DMS 273 (cell line): ENCODE measurements around the gene RARB.

Source experiments
- DNase-seq: peaks from one replicate; lab custom pipeline; 2025; ENCODE audit not compliant: unreplicated experiment; lab: John Stamatoyannopoulos, UW

Gene RARB

DNA sequence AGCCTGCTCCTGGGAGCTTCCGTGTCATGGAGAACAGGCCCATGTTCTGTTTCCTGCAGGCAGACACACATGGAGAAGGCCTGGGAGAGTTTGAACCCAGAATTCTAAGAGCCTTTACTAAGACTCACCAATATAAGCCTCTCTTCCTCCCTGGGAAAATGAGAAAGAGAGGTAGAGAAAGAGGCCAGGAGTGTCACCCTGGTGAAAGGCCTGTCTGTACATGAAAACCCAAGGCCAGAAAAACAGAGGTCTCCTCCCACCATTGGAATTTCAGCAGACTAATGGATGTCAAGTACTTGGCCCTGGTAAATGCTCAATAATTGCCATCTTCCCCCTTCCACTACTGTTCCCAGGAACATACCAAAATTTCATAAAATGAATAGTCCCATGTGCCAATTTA lies 119.0 kb downstream of the RARB start:
- no peak for DNase-seq

DNA sequence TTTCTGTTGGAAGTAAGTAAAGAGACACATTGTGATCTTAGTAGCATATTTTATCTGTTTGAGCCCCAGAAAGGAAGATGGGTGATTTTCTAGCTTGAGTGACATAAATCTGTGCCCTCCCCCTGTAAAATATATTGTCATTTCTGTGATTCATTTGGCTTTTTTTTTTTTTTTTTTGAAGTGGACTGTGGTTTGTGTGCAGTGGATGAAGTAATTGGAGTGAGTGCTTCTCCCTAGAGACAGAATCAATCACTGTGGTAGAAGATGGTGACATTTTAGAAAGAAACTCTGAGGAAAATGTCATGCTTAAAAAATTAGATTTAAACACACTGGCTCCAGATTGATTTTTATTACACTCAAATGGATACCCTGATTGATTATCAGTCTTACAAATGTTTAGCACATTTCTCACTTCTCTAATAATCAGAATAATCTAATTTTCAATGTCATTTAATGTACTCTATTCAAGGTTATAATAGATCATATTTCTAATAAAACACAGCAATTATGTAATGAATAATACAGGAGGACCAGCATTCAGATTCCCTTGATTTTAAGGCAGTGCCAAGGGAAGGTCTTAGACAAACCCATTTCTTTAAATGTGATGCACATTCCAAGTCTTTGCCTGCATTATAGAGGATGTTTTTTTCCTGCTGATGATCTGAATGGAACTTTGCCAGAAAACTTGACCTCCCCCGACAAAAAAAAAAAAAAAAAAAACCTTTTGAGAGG lies 120.0 kb downstream of the RARB start:
- no peak for DNase-seq

DNA sequence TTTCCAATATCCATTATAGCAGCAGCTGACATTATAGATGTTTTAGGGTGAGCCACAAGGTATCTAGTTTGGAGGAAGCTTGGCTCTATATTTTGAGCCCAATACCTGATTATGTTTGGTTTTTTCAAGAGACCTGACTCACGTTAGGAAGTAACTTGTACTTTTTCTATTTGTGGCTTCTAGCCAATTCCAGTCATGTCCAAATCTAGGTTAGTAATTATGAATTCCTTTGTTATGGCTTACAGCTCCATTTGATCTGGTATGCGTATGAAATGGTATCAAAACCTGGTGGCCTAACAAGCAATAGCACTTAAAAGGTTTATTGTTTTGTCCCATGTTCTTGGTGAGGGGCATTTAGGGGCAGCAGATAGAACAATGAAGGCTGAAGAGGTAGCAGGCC lies 120.8 kb downstream of the RARB start:
- DNase-seq: no peak

DNA sequence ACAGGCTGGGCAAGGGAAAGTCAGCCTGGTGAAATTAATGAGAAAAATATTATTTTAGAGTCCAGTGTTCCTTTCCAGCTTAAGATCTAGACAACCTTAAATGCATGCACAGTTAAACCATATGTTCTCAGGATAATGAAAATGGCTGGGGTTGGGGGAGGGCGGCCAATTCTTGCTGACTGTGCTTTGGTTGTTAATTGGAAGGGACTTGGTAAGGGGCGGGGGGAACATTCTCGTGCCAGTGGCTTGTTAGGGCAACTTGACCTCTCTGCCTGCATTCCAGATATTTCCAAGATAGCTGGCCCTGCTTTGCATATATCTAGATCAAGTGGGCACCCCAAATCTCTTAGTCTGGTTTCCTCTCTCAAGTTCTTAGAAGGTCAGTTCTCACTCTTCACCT lies 124.2 kb downstream of the RARB start:
- no peak for DNase-seq

DNA sequence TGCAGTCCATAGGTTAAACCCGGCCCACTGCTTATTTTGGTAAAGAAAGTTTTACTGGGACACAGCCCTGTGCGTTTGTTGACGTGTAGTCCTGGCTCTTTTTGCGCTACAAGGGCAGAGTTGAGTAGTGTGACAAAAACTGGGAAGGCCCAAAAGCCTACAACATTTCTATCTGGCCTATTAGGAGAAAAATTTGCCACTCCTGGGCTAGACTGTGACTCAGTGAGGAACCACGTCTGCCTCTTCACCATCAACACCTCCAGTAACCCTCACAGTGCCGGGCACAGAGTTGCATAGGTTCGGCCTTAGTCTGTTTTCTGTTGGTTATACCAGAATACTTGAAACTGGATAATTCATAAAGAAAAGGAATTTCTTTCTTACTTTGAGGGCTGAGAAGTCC lies 126.3 kb downstream of the RARB start:
- no peak for DNase-seq

DNA sequence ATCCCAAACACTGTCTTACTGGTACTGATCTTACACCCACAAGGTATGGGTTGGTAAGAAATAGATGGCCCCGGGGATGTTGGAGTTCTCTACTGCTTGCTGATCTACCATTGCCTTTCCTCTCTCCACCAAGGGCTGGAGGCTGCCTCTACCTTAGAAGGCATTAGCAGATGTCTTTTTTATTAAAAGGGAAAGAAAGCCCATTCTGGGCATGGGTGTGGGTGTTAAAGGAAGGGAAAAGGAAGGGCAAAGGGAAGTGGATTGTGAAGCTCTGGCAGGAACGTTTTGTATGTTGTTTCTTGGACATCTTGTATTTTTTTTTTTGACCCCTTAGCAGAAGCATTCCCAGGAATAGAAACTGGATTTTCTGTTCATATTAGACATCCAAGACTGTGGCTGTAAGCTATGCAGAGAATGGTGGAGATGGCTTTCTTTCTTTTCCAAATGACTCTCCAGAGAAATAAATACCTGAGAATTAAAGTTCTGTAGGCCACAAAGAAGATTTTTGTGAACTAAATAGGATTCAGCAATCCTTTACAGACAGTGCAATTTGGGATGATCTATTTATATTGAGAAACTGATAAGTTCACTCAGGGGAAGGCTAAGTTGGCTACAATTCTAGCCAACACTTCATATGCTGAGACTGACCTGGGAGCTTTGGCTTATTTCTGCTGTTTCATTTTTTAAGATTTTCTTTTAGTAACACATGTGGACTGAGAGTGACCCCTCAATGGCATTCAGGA lies 127.8 kb downstream of the RARB start:
- DNase-seq: no peak

DNA sequence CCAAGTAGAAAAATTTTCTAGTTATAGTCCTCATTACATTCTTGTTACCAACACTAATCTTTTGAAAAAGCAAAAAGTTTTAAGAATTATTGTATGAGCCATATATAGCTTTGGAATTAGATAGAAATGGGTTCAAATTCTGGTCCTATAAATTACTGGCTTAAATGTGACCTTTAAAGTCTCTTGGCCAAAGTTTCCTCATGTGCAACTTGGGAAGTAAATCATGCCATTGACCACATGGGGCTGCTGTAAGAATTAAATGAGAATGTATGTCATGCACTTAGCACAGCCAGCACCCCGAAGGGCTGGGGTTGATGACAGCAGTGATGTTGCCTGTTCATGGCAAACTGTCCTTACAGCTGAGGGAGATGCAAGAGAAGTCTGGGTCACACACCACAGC lies 128.4 kb downstream of the RARB start:
- DNase-seq: no peak

DNA sequence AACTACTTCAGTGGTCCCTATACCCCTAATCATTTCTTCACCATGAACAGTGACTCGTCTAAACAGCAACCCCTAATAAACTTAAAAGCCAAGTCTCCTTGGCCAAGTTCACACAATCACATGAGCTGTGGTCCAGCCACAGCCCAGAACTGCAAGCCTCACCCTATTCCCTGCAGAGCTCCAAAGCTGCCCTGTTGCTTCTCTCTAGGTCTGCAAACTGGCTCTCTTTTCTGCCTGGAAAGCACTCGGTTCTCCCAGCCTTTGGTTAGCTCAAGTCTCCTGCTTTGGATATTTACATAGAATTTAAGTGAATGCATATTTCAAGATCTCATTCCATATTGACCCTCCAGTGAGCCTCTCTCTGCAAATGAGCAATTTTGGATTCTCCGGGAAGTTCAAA lies 129.6 kb downstream of the RARB start:
- DNase-seq: no peak

DNA sequence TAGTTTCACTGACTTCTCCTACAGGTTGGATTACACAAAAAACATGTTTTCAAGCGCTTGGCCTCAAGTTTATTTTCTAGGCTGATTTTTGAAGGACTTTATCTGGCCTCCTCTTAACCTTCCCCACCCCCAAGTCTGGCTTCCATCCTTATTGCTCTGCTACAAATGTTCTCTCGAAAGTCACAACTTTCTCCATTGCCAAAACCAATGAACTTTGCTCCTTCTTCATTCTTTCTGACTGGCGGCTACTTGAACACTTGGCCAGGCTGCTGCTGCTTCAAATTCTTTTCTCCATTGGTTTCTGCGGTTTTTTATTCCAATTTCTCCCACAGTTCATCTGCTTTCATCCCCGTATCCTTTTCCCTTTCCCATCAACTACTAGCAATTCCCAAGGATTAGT lies 130.1 kb downstream of the RARB start:
- DNase-seq: no peak

DNA sequence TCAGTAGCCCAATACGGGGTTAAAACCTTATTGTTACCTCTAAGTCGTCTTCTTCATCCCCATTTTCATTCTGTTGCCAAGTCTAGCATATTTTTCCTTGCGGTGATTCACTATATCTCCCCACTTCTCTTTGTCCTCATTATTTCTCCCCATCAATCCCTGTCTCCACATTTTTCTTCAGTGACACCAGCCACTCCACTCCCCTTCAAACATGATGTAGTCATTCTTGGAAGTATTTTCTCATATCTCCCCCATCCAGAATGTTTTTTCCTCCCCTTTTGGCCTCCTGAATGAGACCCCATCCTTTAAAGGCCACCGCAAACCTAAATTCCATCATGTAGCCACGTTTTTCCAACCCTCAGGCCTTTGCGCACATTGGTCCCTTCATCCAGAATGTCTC lies 130.7 kb downstream of the RARB start:
- no peak for DNase-seq

DNA sequence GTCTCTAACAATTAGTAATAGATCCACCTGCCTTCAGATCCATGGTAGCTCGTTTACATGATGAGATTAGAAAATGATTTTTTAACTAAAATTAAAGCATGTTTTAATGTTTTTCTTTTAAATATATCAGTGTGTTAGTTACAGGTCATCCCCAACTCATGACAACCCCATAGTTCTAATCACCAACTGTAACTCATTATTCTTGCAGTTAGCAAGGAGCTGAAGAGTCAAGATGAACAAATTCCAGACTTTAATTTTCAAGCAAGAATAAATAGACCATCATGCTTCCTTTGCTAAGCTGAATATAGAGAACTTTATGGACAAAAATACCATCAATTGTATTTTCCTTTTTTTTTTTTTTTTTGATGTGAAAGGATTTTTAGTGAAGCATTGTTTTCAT lies 135.5 kb downstream of the RARB start:
- DNase-seq: no peak

DNA sequence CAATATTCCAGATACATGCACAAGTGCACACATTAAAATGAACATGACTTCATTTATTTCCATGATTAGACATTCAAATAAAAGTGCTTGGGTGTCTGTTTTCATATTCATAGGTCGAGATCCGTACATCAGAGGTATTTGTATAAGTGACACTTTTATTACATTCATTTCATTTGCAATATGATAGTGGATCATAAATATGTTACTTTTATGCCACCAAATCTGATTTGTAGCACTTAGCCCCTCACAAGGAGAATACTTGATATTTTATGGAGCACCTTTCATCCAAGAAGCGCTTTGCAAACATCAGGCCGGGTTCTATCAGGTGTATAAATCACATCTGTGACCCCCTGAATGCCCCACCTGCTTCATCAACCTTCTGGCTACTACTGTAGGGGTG lies 136.0 kb downstream of the RARB start:
- DNase-seq: no peak

DNA sequence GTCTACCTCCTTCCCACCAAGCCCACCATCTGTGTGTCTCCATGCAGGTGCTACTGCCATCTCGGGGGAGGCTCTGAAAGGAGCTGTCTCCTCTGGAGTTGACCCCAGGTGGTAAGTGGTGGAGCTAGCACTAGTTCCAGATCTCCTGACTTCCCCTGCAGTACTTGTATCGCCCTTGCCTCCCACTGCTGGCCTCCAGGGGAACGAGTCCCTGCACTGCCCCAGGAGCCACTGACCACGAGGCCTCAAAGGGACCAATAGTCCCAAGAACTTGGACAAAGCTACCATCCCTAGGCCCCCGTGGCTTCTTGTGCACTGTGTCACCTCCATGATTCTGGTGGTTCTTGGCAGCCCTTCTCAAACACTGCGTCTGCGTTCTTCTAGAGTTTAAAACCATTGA lies 137.7 kb downstream of the RARB start:
- no peak for DNase-seq

DNA sequence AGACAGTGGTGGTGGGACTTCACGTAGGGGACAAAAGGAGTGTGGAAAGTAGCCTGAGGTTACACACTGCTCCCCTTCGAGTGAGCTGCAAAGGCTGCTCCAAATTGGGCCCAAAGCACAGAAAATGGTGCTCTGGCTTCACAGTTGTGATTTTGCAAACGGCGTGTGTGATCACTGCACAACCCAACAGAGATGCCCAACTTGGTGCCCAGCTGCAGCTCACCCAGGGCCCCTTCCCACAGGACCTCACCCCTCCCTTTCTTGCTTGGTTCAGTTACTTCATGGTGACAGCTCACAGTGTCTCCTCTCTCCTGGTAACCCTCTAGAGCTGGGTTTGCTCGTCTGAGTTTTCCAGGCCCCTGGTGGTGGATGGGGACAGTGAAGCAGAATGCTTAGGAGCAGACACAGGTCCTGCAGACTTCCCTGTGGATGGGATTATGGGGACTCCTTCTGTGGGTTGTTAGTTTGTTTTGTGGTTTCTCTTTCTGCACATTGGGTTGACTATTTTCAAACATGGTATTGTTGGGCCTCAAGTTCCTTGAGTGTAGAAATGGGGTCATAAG lies 138.4 kb downstream of the RARB start:
- no peak for DNase-seq

DNA sequence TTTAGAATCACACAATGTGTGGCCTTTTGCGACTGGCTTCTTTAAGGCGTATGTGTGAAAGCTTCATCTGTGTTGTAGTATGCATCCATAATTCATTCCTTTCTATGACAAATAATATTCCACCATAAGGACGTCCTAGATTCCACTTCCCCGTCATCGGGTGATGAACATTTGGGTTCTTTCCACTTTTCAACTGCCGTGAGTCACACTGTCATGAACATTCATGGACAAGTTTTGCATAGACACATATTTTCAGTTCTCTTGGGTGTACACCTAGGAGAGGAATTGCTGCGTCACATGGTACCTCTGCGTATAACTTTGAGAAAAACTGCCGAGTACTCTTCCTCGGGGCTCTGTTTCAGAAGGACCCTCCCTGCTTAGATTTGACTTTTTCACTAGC lies 139.3 kb downstream of the RARB start:
- no peak for DNase-seq

DNA sequence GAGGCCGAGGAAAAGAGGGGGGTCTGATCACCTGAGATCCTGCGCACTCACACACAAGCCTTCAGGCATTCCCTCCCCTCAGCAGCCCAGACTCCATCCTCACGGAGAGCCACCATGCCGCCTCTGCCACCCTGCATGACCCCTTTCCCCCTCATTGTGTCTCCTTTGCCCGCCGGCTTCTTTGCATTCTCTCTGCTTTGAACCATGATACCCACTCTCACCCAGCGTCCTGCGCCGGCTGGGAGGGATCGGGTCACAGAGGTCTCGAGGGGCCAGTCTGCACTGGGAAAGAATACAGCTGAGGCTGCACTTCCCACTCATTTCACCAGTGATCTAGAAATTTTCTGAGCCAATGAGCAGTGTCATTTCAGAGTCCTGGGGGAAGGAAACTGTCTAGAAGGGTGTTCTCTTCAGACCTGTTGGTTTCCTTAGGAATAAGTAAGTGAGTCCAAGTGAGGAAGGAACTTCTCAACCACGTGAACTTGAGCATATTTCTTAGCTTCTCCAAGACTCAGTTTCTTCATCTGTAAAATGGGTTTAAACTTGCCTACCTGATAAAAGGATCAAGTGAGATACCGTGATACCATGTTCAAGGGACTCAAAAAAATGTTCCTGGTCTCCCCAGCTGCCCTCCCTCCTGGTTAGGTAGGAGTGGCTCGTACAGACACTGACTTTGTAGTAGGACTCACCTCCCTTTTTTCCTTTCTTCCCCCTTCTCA lies 139.9 kb downstream of the RARB start:
- no peak for DNase-seq

DNA sequence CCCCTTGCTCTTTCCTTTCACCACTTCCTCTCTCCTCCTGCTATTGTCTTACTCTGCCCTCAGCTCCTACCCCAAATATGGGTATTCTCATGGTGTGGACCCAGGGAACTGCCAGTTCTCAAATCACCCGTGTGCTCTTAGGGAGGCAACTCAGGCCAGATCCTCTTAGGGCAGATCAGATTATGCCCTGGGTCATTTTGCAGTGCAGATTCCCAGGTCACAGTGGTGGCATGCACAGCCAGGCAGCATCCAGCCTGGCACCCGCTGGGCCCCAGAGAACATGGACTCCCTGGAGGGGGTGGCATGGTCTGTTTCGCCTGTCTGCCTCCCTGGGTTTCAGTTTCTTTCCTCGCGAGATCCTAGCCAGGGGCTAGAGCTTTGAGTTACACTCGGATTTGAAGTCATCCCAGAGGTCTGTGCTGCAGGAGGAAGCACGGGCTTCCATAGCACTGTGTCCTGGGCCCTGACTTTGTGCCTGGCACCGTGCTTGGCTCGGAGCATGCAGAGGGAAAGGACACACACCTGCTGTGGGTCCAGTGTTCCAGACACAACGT lies 140.5 kb downstream of the RARB start:
- DNase-seq: no peak

DNA sequence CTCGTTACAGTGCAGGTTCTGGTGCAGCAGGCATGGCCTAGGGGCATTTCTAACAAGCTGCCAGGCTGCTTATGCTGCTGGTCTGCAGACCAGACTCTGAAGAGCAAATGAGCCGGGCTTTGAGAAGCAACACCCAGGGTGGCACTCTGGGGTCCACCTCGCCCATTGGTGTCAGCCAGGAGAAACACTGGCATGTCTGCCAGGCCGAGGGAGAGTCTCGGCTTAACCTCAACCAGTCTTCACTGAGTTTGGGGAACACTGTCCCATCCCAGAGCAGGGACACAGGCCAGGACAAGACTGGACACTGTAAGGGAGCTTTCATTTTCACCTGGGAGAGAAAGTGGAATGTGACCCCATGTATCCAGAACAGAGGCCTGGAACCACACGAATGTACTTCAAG lies 143.2 kb downstream of the RARB start:
- no peak for DNase-seq

DNA sequence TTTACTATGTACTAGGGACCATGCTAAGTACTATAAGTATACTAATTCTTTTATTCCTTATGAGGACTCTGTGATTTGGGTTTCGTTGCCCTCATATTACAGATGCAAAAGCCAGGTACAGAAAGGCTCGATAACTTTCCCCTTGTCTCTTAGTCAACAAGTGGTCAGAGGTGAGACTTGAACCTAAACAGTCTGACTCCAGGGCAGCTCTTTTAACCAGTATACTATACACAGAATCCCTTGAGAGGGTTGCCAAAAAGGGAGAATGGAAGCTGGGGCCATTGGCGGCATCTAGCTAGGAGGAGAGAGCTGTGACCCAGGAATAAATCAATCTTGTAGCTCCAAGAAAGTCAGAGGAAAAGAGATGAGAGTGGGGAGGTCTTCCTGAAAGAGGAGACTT lies 144.3 kb downstream of the RARB start:
- DNase-seq: peak; percentile 3

DNA sequence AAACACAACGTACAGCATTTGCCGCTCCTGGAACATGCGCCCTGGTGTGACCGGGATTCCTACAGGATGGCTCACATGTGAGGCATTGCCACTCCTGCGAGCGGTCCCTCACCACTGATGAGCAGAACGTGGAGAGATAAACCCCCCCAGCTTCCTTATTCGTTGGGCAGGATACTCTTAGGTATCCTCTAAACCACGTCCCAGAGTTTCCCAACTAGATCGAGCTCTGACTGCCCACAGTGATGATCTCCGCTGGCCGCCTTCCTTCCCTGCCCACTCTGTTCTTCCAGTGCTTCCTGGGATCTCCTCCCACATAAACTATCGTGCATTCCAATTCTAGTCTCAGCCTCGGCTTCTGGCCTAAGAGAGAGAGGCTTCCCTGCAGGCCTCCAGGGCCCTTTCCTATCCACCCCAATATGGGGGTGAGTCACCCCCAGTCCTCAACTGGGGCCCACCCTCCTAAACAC lies 144.9 kb downstream of the RARB start:
- DNase-seq: no peak

DNA sequence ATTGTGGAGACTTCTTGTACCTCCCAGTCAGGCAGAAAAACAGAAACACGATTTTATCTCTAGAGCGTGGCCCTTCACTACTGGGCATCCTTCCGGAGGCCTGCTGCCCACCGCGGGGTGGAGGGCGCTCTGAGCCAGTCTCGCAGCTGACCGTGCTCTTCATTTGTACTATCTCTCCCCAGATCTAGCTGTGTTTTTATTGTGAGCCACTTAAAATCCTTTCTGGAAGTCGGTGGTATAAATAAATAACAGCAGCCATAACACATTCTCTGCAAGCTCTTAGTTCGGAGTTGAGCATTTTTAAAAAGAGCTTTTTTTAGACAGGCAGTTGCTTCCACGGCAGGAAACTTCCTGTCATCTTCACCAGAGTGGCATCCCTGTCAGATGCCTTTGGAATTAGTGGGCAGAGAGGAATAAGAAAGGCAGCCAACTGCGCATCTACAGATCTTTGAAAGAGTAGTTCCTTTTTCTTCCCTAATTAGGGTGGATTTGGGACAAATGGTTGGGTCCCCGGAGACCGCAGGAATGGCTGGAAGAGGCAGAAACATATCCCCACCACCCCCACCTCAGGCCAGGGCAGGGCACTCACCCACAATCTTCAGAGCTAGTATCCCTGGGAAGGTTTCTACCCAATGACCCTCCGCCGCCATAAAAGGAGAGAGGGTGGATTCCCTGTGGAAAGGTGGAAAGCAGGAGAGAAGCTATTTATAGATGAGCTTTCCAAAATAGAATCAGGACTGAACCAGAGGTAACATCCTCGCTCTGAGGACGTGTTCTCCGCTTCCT lies 145.5 kb downstream of the RARB start:
- no peak for DNase-seq
